Measurements from ENCODE around the gene AZU1.

- TF ChIP-seq, protein P1, sequence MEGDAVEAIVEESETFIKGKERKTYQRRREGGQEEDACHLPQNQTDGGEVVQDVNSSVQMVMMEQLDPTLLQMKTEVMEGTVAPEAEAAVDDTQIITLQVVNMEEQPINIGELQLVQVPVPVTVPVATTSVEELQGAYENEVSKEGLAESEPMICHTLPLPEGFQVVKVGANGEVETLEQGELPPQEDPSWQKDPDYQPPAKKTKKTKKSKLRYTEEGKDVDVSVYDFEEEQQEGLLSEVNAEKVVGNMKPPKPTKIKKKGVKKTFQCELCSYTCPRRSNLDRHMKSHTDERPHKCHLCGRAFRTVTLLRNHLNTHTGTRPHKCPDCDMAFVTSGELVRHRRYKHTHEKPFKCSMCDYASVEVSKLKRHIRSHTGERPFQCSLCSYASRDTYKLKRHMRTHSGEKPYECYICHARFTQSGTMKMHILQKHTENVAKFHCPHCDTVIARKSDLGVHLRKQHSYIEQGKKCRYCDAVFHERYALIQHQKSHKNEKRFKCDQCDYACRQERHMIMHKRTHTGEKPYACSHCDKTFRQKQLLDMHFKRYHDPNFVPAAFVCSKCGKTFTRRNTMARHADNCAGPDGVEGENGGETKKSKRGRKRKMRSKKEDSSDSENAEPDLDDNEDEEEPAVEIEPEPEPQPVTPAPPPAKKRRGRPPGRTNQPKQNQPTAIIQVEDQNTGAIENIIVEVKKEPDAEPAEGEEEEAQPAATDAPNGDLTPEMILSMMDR (IDR thresholded peaks at IDR 0.05), result no peak
- TF ChIP-seq POLR2A (IDR thresholded peaks at IDR 0.05), result no peak
These were observed 41.9 kb downstream of the AZU1 start for GRCh38 chr19:869245-870177.
